ENCODE measurements around the gene G3BP2.
"Not testable (repeated sequence)": the region's sequence is repeated elsewhere in the genome, so short reads cannot be mapped to it uniquely, and the experiment has no call there.

Gene G3BP2

DNA sequence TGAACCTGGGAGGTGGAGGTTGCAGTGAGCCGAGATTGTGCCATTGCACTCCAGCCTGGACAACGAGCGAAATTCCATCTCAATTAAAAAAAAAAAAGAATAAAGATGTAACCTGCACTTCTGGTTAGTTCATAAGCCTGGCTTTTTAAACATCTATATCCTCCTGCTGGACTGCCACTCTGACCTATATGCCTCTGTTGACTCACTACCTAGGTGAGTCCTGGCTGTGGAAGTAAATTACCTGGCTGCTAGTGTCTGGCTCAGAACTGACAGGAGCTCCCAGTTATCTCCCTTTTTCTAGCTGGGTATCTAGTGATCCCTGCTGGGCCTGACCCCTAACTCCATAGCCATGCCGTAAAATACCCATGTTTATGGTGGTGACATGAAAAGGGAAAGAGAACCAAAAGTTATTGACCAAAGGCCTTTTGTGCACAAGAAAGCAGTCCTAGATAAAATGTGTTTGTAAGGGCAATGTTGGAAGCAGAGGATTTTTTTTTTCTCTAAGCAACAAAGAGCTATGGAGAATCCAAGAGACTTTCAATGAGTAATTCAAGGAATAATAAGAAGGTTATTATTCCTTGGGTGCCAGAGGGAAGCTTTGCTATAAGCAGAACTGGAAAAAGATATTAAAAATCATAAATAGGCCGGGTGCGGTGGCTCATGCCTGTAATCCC lies 10.4 kb upstream of the G3BP2 start:
- peak overlapping the region; percentile 25; the same call in 1 of the 2 replicates for H3K27ac ChIP-seq (ENCODE audit: low read depth, low read length)
- peaks cover 30% of the 10 kb centered on the region for H3K36me3 ChIP-seq (ENCODE audit: insufficient read depth, low read length)
- H3K27me3 ChIP-seq (ENCODE audit: insufficient read depth, low read length) = no peaks in the 10 kb centered on the region
- no peak overlapping the region for H3K9ac ChIP-seq (ENCODE audit: low read depth, low read length)
- no peaks in the 10 kb centered on the region for H3K4me1 ChIP-seq (ENCODE audit: insufficient read depth, low read length)
- 95% methylated on average over 6 of the region's 6 CpGs for WGBS
- no peak overlapping the region for H3K4me3 ChIP-seq (ENCODE audit: low read length)
- 0 out of 2 replicates have a peak, but pooled peaks cover 2% of the 10 kb centered on the region for H3K9me3 ChIP-seq (ENCODE audit: insufficient read depth, low read depth, low read length)

DNA sequence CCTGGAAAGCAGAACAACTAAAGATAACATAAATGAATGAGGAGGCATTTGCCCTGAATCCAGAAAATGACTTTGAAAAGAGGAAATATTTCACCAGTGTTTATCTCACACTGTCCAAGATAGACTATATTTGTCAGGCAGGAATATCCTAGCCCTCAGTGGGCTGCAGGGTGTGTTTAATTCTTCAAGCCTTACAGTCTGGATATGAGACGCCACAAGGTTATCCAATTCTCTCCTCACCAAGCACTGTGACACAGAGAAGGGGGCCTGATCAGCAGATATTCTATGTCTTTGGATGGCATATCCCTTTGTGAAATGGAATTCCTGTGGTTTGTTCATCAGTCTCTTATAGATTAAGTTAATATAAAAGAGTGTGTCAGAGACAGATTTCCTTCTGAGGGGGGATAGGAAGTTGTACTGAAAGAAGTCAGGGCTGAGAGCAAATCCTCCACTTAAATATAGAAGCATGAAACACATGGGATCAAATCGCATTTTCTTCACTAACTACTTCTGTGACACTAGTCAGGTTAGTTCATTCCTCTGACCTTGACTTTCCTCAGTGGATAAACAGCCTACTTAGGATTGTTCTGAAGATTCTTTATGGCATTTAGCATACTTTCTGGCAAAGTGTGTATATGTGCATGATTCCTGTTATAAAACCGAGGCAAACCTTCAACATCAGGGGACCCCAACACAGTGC lies 6.8 kb upstream of the G3BP2 start:
- peaks cover 18% of the 10 kb centered on the region for H3K36me3 ChIP-seq (ENCODE audit: insufficient read depth, low read length)
- 92% methylated on average over 3 of the region's 3 CpGs for WGBS
- H3K4me3 ChIP-seq (ENCODE audit: low read length) = no peak overlapping the region
- no peaks in the 10 kb centered on the region for H3K9me3 ChIP-seq (ENCODE audit: insufficient read depth, low read depth, low read length)
- H3K27me3 ChIP-seq (ENCODE audit: insufficient read depth, low read length) = no peaks in the 10 kb centered on the region
- H3K4me1 ChIP-seq (ENCODE audit: insufficient read depth, low read length) = no peaks in the 10 kb centered on the region; the same call in 1 of the 2 replicates
- no peak overlapping the region for H3K9ac ChIP-seq (ENCODE audit: low read depth, low read length)
- no peak overlapping the region for H3K27ac ChIP-seq (ENCODE audit: low read depth, low read length)

DNA sequence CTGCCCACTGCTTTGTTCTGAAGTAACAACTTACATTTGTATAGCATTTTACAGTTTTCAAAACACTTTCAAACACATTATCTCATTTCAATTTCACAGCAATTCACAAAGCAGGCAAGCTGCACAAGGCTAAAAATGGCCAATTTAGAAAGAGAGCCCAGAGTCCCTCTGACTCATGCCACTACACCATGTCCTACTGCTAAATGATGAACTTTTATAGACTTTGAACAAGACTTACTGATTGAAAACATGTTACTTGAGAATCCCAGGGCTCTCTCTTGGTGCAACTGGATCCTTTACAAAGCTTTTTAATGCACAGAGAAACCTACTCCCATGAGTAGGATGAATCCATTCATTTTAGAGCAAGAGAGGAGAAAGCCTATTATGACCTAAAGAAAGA lies 5.8 kb upstream of the G3BP2 start:
- H3K9ac ChIP-seq (ENCODE audit: low read depth, low read length) = no peak overlapping the region

DNA sequence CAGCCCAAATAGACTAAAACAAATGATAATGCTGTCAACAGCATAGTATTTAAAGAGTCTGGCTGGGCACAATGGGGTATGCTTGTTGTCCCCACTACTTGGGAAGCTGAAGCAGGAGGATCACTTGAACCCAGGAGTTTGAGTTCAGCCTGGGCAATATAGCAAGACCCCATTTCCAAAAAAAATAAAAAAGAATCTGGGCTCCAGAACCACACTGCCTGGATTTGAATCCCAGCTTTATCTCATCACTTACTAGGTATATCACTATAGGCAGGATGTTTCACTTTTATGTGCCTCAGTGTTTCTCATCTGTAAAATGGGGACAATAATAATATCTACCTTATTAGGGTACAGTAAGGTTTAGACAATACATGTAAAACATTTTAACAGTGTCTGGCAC lies 5.3 kb upstream of the G3BP2 start:
- Histone ChIP-seq H3K27ac (ENCODE audit: low read depth, low read length) (no peak overlapping the region), H3K9me3 (ENCODE audit: insufficient read depth, low read depth, low read length) (no peaks in the 10 kb centered on the region), H3K4me1 (ENCODE audit: insufficient read depth, low read length) (peaks cover 9% of the 10 kb centered on the region), H3K36me3 (ENCODE audit: insufficient read depth, low read length) (peaks cover 18% of the 10 kb centered on the region), H3K4me3 (ENCODE audit: low read length) (no peak overlapping the region), H3K27me3 (ENCODE audit: insufficient read depth, low read length) (no peaks in the 10 kb centered on the region), H3K9ac (ENCODE audit: low read depth, low read length) (no peak overlapping the region)

More for the DNA sequence above, 5.8 kb upstream of the G3BP2 start:
- H3K36me3 ChIP-seq (ENCODE audit: insufficient read depth, low read length) = peaks cover 18% of the 10 kb centered on the region
- H3K9me3 ChIP-seq (ENCODE audit: insufficient read depth, low read depth, low read length) = no peaks in the 10 kb centered on the region
- H3K4me3 ChIP-seq (ENCODE audit: low read length) = no peak overlapping the region
- H3K27ac ChIP-seq (ENCODE audit: low read depth, low read length) = no peak overlapping the region
- H3K4me1 ChIP-seq (ENCODE audit: insufficient read depth, low read length) = peaks cover 5% of the 10 kb centered on the region
- no peaks in the 10 kb centered on the region for H3K27me3 ChIP-seq (ENCODE audit: insufficient read depth, low read length)

DNA sequence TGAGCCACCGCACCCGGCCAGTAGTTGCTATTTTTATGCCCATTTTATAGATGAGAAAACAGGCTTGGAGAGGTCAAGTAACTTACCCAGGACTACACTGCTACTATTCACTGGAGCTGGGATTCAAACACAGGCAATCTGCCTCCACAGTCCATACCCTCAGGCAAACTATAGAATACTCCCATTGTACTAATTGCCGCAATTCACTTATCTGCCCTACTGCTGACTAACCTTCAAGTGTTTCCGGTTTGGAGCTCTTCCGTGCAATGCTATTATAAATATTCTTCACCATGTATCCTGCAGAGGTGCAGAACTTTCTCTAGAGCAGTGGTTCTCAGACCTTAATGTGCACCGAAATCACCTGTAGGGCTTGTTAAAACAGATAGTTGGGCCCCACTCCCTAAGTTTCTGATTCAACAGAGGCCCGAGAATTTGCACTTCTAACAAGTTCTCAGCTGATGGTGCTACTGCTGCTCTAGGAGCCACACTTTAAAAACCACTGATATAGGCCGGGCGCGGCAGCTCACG lies 1.9 kb upstream of the G3BP2 start:
- WGBS = 92% methylated on average over 11 of the region's 11 CpGs
- Histone ChIP-seq H3K27me3 (ENCODE audit: insufficient read depth, low read length) (no peaks in the 10 kb centered on the region), H3K4me1 (ENCODE audit: insufficient read depth, low read length) (peaks cover 22% of the 10 kb centered on the region), H3K4me3 (ENCODE audit: low read length) (no peak overlapping the region), H3K27ac (ENCODE audit: low read depth, low read length) (no peak overlapping the region), H3K9me3 (ENCODE audit: insufficient read depth, low read depth, low read length) (no peaks in the 10 kb centered on the region), H3K36me3 (ENCODE audit: insufficient read depth, low read length) (peaks cover 15% of the 10 kb centered on the region), H3K9ac (ENCODE audit: low read depth, low read length) (no peak overlapping the region)

DNA sequence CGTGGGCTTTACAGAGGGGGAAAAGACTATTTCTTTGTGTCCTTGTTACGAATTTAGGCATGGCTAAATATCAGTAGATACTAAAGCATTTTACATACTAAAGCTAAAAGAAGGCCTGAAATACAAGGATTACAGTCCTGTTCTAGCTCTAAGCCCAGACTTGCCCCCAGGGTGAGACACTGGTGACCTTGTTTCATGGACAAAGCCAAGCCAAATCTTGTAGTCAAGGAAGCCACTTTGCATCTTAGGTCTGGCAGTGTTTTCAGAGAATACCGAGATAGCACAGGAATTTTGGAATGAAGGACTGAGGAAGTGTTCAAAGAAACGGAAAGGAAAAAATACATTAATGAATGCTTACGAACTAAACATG lies 733 bp upstream of the G3BP2 start:
- Histone ChIP-seq H3K9ac (ENCODE audit: low read depth, low read length) (peak overlapping the region; percentile 86), H3K4me1 (ENCODE audit: insufficient read depth, low read length) (peaks cover 30% of the 10 kb centered on the region), H3K4me3 (ENCODE audit: low read length) (peak overlapping the region; percentile 94), H3K9me3 (ENCODE audit: insufficient read depth, low read depth, low read length) (no peaks in the 10 kb centered on the region), H3K27me3 (ENCODE audit: insufficient read depth, low read length) (no peaks in the 10 kb centered on the region), H3K36me3 (ENCODE audit: insufficient read depth, low read length) (peaks cover 7% of the 10 kb centered on the region), H3K27ac (ENCODE audit: low read depth, low read length) (peak overlapping the region; percentile 98)
- 58% methylated on average over 5 of the region's 5 CpGs for WGBS

DNA sequence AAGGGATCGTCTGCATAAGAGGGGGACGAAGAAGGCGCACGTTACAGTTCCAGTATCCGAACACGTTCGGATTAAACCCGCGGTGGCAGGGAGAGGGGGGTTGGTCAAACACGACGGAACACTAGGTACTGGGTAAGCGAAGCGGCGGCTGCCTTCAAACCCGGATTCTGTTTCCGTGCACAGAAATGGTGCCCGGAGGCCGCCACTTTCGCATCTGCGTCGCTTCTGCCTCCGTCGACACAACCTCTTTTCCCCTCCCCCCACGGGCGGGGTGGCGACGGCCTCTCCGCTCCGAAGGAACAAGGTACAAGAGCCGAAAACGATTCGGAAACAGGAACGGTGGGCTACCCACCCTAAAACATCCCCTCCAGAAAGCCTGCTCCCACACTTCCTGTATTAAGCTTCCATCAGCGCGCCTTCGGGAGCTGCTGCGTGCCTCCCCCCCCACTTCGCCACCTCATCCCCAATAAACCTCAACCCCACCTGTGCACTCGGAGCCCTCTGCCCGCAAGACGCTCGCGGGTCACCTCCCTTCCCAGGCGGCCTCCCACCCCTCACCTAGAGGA lies 667 bp downstream of the G3BP2 start:
- under 1% methylated on average over 44 of the region's 44 CpGs for WGBS
- Histone ChIP-seq H3K27ac (ENCODE audit: low read depth, low read length) (peak overlapping the region; percentile 98), H3K4me3 (ENCODE audit: low read length) (peak overlapping the region; percentile 94), H3K4me1 (ENCODE audit: insufficient read depth, low read length) (peaks cover 43% of the 10 kb centered on the region), H3K9me3 (ENCODE audit: insufficient read depth, low read depth, low read length) (no peaks in the 10 kb centered on the region), H3K36me3 (ENCODE audit: insufficient read depth, low read length) (0 out of 2 replicates have a peak, but pooled peaks cover 3% of the 10 kb centered on the region), H3K27me3 (ENCODE audit: insufficient read depth, low read length) (no peaks in the 10 kb centered on the region), H3K9ac (ENCODE audit: low read depth, low read length) (peak overlapping the region; percentile 94)

DNA sequence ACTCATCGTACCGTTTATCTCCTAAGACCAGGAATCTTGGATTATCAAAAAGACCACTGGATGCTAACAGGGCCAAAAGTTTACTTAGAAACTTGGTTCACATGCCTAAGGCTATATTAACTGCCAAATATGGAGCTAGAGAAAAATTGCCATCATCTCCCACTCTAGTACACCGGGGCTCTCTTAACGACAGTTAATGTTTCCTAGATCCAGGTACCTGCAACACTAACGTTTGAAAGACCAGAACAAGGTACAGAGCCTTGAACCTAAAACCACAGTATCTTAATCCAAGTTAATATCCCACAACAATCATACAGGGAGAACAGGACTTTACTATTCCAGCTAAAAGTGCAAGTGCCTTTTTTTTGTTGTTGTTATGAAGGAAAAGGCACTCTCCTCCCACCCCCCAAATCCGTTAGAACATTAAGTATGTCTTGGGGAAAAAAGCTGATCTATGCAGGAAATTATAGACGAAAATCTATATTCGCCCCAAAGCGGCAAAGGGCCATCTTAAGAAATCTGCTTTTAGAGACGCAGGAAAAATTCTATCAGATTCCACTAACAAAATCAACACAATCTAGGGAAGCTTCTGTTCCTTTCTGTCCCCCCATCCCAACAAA lies 1.3 kb downstream of the G3BP2 start:
- H3K36me3 ChIP-seq (ENCODE audit: insufficient read depth, low read length) = 0 out of 2 replicates have a peak, but pooled peaks cover 3% of the 10 kb centered on the region
- H3K4me3 ChIP-seq (ENCODE audit: low read length) = peak overlapping the region; percentile 94
- H3K27ac ChIP-seq (ENCODE audit: low read depth, low read length) = peak overlapping the region; percentile 98
- WGBS = 4% methylated on average over 9 of the region's 10 CpGs
- H3K9me3 ChIP-seq (ENCODE audit: insufficient read depth, low read depth, low read length) = no peaks in the 10 kb centered on the region
- H3K9ac ChIP-seq (ENCODE audit: low read depth, low read length) = peak overlapping the region; percentile 94
- no peaks in the 10 kb centered on the region for H3K27me3 ChIP-seq (ENCODE audit: insufficient read depth, low read length)
- H3K4me1 ChIP-seq (ENCODE audit: insufficient read depth, low read length) = peaks cover 48% of the 10 kb centered on the region

DNA sequence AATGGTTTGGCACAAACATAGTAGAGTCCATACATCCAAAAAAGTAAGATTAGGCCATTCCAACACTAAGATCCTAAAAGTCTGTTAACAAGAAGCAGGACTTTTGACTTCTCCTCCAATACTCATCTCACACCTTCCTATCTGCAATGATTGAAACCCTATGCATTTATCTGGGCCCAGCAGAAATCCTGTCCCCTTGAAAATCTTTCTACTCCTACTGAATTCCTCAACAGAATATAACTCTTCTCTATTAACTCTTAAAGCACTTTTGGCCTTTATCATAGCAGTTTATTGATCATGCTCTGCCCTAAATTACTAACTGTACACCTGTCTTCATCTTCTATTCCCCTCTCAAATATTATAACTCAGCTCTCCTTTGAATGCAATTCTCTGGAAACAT lies 4.6 kb downstream of the G3BP2 start:
- Histone ChIP-seq H3K9ac (ENCODE audit: low read depth, low read length) (no peak overlapping the region), H3K9me3 (ENCODE audit: insufficient read depth, low read depth, low read length) (no peaks in the 10 kb centered on the region), H3K27me3 (ENCODE audit: insufficient read depth, low read length) (no peaks in the 10 kb centered on the region), H3K27ac (ENCODE audit: low read depth, low read length) (no peak overlapping the region), H3K36me3 (ENCODE audit: insufficient read depth, low read length) (0 out of 2 replicates have a peak, but pooled peaks cover 3% of the 10 kb centered on the region), H3K4me3 (ENCODE audit: low read length) (peak overlapping the region; percentile 11; the same call in 1 of the 2 replicates), H3K4me1 (ENCODE audit: insufficient read depth, low read length) (peaks cover 50% of the 10 kb centered on the region)

DNA sequence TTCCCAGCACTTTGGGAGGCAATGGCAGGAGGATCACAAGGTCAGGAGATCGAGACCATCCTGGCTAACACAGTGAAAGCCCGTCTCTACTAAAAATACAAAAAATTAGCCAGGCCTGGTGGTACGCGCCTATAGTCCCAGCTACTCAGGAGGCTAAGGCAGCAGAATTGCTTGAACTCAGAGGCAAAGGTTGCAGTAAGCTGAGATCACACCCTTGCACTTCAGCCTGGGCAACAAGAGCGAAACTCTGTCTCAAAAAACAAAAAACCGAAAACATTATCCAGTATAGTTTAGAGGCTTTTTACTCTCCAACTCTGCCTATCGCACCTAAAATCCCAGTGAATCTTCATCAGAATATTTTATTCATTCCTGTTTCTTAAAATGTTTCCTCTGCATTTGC lies 5.6 kb downstream of the G3BP2 start:
- WGBS = 88% methylated on average over 7 of the region's 7 CpGs
- H3K27ac ChIP-seq (ENCODE audit: low read depth, low read length); H3K9me3 ChIP-seq (ENCODE audit: insufficient read depth, low read depth, low read length); H3K4me3 ChIP-seq (ENCODE audit: low read length); H3K36me3 ChIP-seq (ENCODE audit: insufficient read depth, low read length); H3K27me3 ChIP-seq (ENCODE audit: insufficient read depth, low read length); H3K9ac ChIP-seq (ENCODE audit: low read depth, low read length): not testable (repeated sequence)
- H3K4me1 ChIP-seq (ENCODE audit: insufficient read depth, low read length) = peaks cover 50% of the 10 kb centered on the region

DNA sequence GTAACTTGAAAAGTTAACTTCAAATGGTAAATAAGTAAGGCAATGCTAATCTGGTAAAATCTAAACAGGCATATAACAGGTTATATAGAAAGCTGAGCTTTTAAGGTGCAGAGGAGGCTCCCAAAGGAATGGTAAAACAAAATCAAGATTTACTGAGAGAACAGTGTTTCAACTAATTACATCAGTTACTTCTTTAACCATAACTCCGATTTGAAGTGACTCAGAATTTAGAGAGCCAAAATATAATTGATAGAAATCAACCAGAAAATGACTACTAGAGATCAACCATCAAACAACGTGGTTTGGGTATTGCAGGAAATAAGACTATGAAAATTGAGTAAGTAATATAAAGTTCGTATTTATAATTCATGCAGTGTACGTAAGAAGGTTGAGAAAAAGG lies 6.9 kb downstream of the G3BP2 start:
- Histone ChIP-seq H3K9ac (ENCODE audit: low read depth, low read length) (no peak overlapping the region), H3K4me3 (ENCODE audit: low read length) (no peak overlapping the region), H3K9me3 (ENCODE audit: insufficient read depth, low read depth, low read length) (no peaks in the 10 kb centered on the region), H3K27me3 (ENCODE audit: insufficient read depth, low read length) (no peaks in the 10 kb centered on the region), H3K4me1 (ENCODE audit: insufficient read depth, low read length) (peaks cover 49% of the 10 kb centered on the region), H3K36me3 (ENCODE audit: insufficient read depth, low read length) (peaks cover 20% of the 10 kb centered on the region), H3K27ac (ENCODE audit: low read depth, low read length) (no peak overlapping the region)
- WGBS = 100% methylated on average over 4 of the region's 4 CpGs
